Activated naive CD4-positive, alpha-beta T cell treated with anti-CD3 and anti-CD28 coated beads for 36 hours (primary cell): ENCODE results near the gene GAST. TPM values are rescaled to one million over a fixed set of nuclear protein-coding genes. Genes with fewer than 3 reads are reported as not detected.
"Not testable (repeated sequence)": the region's sequence is repeated elsewhere in the genome, so short reads cannot be mapped to it uniquely, and the experiment has no call there.

Source experiments
- CTCF ChIA-PET: fragments of 350-600 bp; sonication (Branson Sonifier 250); formaldehyde crosslinking; loops from one replicate; lab custom pipeline; 2021; ENCODE audit warnings: antibody characterized with exemption; lab: Charles Lee
- DNase-seq: peaks from one replicate; pipeline ENCODE4 v3.0.0-alpha.2; 2020
- H3K27ac Mint-ChIP-seq: one replicate; pipeline ENCODE4 v1.8.0; 2021; ENCODE audit warnings: mild to moderate bottlenecking, mixed read lengths
- H3K27me3 Mint-ChIP-seq: one replicate; pipeline ENCODE4 v1.8.0; 2021; ENCODE audit warnings: low read depth, mixed read lengths
- H3K36me3 Mint-ChIP-seq: one replicate; pipeline ENCODE4 v1.8.0; 2021; ENCODE audit warnings: low read depth, mixed read lengths
- H3K4me1 Mint-ChIP-seq: one replicate; pipeline ENCODE4 v1.8.0; 2021; ENCODE audit warnings: low read depth, mixed read lengths
- H3K4me3 Mint-ChIP-seq: one replicate; pipeline ENCODE4 v1.8.0; 2021; ENCODE audit warnings: mild to moderate bottlenecking, moderate library complexity, mixed read lengths
- H3K9me3 Mint-ChIP-seq: one replicate; pipeline ENCODE4 v1.8.0; 2021; ENCODE audit warnings: mixed read lengths
- intact Hi-C: fragments of 100-400 bp; cut with micrococcal nuclease; formaldehyde crosslinking; loops from one replicate; pipeline ENCODE4 v1.15.1; 2023
- total RNA-seq, 2 experiments: library from RNA; stranded (reverse); gene quantifications; one replicate each; pipeline ENCODE4 v1.2.3, GENCODE V29; 2021

Gene GAST
- total RNA-seq, 2 experiments from 2014 or later, result not detected

DNA sequence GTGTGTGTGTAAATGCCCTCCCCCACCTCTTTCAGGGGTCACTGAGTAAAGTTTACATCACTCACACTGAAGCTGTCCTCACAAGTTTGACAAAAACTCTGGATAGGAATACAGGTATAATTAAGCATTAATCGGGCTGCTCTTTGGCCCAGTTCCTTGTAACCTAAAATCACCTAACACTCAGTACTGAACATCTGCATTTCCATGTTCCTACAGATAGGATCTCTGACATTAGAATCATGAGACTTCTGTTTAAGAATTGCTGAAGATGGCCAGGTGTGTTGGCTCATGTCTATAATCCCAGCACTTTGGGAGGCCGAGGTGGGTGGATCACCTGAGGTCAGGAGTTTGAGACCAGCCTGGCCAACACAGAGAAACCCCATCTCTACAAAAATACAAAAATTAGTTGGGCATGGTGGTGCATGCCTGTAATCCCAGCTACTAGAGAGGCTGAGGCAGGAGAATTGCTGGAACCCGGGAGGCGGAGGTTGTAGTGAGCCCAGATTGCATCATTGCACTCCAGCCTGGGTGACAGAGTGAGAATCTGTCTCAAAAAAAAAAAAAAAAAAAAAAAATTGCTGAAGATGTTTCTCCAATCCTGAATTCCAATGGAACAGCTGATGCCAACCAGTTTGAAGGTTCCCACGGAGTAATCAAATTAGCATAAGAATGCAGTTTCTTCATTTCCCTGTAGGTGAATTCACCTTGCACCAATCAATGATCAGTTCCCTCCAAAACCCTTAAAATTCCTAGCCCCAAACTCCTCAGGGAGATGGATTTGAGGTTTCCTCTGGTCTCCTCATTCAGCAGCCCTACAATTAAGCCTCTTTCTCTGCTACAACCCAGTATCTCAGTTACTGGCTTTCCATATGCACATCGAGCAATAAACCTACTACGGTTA lies 36.7 kb upstream of the GAST start:
- H3K9me3 Mint-ChIP-seq, H3K36me3 Mint-ChIP-seq, H3K27me3 Mint-ChIP-seq, H3K4me3 Mint-ChIP-seq, DNase-seq, H3K27ac Mint-ChIP-seq: not testable (repeated sequence)
- peaks cover 65% of the 10 kb centered on the region for H3K4me1 Mint-ChIP-seq
- CTCF ChIA-PET, result interaction anchor here (0.6 to 3.9 kb wide), 6 partner anchors 9 to 571 kb away, joined by 3 to 62 read pairs (median 3); partner anchors contain the start of gene EIF1
- intact Hi-C loops, result loop anchor here (5.0 kb wide), 1 partner anchor 1068 kb away; no protein-coding TSS in a partner anchor

- Mint-ChIP-seq H3K4me3 (no peak overlapping the region), H3K27me3 (no peaks in the 10 kb centered on the region), H3K27ac (no peak overlapping the region), H3K36me3 (no peaks in the 10 kb centered on the region), H3K9me3 (peaks cover 2% of the 10 kb centered on the region), H3K4me1 (peaks cover 63% of the 10 kb centered on the region)
- intact Hi-C loops, result loop anchor here (5.0 kb wide), 1 partner anchor 1069 kb away; no protein-coding TSS in a partner anchor
- DNase-seq, result no peak
- CTCF ChIA-PET, result interaction anchor here (0.6 to 3.9 kb wide), 5 partner anchors 10 to 571 kb away, joined by 3 to 62 read pairs (median 3); partner anchors contain the start of gene EIF1
Measured at GRCh38 chr17:41676058-41676419, 36.1 kb upstream of the GAST start.

DNA sequence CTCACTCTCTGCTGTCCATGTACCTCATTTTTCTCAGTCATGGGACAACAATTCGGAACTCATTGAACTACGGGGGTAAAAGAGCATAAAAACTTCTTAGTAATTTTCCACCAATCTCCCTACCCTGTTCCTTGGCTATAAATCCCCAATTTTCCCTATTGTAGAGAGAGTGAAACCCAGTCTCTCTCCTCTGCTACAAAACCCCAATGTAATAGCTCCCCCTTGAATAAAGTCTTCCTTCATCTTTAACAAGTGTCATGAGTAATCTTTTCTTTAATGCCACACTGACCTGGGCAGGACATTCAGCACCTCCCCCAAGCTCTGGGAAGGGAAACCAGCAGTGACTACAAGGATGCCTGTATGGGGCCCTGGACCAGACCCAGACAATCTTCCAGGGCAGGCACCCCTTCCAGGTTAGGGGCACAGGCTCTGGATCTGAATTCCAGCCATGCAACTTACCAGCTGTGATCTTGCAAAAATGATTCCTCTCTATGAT lies 33.7 kb upstream of the GAST start:
- no peaks in the 10 kb centered on the region for H3K36me3 Mint-ChIP-seq
- H3K27ac Mint-ChIP-seq, result peak overlapping the region; percentile 98
- no peaks in the 10 kb centered on the region for H3K27me3 Mint-ChIP-seq
- CTCF ChIA-PET, result interaction anchor here (0.6 to 5.0 kb wide), 7 partner anchors 10 to 1203 kb away, joined by 3 to 69 read pairs (median 12); partner anchors contain the start of gene EIF1
- H3K4me3 Mint-ChIP-seq, result peak overlapping the region; percentile 83
- DNase-seq, result no peak
- H3K9me3 Mint-ChIP-seq, result peaks cover 2% of the 10 kb centered on the region
- intact Hi-C loops, result loop anchor here (5.0 kb wide), 1 partner anchor 1071 kb away; no protein-coding TSS in a partner anchor
- peaks cover 45% of the 10 kb centered on the region for H3K4me1 Mint-ChIP-seq

DNA sequence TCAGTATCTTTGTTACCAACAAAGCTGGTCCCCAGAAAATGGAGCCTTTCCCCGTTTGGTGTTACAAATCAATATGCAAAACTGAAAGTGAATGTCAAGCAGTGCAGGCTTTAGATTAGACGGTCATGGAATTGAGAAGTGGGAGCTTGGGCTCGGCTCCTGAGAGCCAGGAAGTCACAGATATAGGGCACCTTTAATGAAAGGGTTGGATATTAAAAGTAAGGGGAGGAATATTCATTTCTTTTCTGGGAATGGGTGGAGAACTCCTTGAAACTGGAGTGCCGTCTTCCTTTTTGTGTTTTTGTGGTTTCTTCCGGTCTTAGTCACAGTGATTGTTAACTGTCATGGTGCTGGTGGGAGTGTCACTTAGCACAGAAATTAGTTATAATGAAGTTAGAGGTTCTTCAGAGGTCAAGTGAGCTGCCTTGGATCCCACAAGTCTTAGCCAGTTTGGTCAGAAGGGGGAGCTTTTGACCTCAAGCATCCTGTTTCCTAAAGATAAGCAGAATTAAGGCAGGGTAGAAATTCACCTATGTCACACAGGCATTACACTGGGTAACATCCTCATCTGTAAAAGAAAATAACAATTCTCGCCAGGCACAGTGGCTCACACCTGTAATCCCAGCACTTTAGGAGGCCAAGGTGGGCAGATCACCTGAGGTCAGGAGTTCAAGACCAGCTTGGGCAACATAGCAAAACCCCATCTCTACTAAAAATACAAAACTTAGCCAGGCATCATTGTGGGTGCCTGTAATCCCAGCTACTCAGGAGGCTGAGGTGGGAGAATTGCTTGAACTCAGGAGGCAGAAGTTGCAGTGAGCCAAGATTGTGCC lies 33.0 kb upstream of the GAST start:
- DNase-seq, result peak; percentile 87
- no peaks in the 10 kb centered on the region for H3K36me3 Mint-ChIP-seq
- intact Hi-C loops, result loop anchor here (1.0 to 5.0 kb wide), 4 partner anchors 9 to 1072 kb away; partner anchors contain the start of gene EIF1
- H3K4me3 Mint-ChIP-seq, result peak overlapping the region; percentile 83
- no peaks in the 10 kb centered on the region for H3K27me3 Mint-ChIP-seq
- H3K9me3 Mint-ChIP-seq, result peaks cover 2% of the 10 kb centered on the region
- CTCF ChIA-PET, result interaction anchor here (0.6 to 5.0 kb wide), 8 partner anchors 10 to 1203 kb away, joined by 3 to 69 read pairs (median 11); partner anchors contain the start of gene EIF1
- peak overlapping the region; percentile 98 for H3K27ac Mint-ChIP-seq
- peaks cover 45% of the 10 kb centered on the region for H3K4me1 Mint-ChIP-seq

DNA sequence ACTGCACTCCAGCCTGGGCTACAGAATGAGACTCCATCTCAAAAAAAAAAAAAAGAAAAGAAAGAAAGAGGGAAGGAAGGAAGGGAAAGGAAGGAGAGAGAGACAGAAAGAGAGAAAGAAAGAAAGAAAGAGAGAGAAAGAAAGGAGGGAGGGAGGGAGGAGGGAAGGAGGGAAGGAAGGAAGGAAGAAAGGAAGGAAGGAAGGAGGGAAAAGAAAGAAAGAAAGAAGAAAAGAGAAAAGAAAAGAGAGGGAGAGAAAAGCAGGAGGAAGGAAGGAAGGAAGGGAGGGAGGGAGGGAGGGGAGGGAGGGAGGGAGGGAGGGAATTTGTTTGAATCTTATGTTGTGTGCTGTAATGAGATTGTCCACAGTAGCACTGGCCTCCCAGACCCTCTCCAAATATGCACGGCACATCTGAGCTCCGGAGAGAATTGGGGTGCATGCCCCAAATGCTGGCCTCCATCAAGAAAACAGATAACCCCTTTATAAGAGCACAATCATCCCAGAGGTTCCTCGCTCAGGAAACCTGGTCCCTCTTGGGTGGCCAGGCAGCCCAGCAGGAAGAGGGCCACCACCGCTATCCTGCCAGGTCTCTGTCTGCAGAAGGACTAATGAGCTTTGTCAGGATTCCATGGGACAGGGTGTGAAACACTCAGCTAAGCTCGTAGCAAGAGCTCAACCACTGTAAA lies 32.2 kb upstream of the GAST start:
- peaks cover 2% of the 10 kb centered on the region for H3K9me3 Mint-ChIP-seq
- H3K36me3 Mint-ChIP-seq, result no peaks in the 10 kb centered on the region
- H3K4me3 Mint-ChIP-seq, result peak overlapping the region; percentile 83
- intact Hi-C loops, result loop anchor here (1.0 to 5.0 kb wide), 4 partner anchors 8 to 1073 kb away; partner anchors contain the start of gene EIF1
- H3K27me3 Mint-ChIP-seq, result no peaks in the 10 kb centered on the region
- CTCF ChIA-PET, result interaction anchor here (0.6 to 5.0 kb wide), 9 partner anchors 10 to 40 kb away, joined by 3 to 69 read pairs (median 10); partner anchors contain the start of gene EIF1
- no peak for DNase-seq
- peak overlapping the region; percentile 98 for H3K27ac Mint-ChIP-seq
- H3K4me1 Mint-ChIP-seq, result peaks cover 45% of the 10 kb centered on the region

DNA sequence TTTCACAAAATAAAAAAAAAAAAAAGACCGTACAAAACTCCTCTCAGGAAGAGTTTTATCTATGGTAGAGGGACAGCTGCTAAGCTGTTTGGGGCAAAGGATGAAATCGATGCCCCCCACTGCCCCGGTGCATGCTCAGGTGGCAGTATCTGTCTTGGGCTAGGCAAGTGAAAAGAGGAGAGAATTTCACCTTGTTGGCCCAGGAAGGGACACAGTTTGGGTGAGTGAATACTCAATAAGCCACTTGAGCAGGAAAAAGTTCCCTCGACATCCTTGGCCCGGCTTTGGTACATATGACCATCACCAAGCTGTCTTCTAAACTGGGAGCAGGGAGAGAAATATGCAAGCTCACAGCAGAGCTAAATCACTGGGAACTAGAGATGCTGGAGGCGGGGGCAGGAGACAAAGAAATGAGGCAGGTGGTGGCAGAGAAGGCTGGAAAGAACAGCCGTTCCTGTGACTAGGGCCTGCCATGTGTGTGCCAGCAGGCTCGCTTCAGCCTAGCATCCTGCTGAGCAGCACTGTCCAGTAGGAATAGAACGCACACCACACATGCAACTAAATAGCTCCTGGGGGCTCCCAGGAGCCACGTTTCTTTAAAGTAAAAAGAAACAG lies 31.6 kb upstream of the GAST start:
- H3K4me1 Mint-ChIP-seq, result peaks cover 45% of the 10 kb centered on the region
- H3K27me3 Mint-ChIP-seq, result no peaks in the 10 kb centered on the region
- no peak for DNase-seq
- H3K36me3 Mint-ChIP-seq, result no peaks in the 10 kb centered on the region
- CTCF ChIA-PET, result interaction anchor here (0.6 to 5.0 kb wide), 5 partner anchors 10 to 33 kb away, joined by 3 to 69 read pairs (median 10); no protein-coding TSS in a partner anchor
- H3K27ac Mint-ChIP-seq, result peak overlapping the region; percentile 12
- H3K4me3 Mint-ChIP-seq, result no peak overlapping the region
- intact Hi-C loops, result no loop called here
- H3K9me3 Mint-ChIP-seq, result peaks cover 2% of the 10 kb centered on the region

GRCh38 chr17:41681776-41682175 lies 30.4 kb upstream of the GAST start:
- Mint-ChIP-seq H3K36me3 (no peaks in the 10 kb centered on the region), H3K4me1 (peaks cover 34% of the 10 kb centered on the region), H3K27me3 (no peaks in the 10 kb centered on the region), H3K27ac (no peak overlapping the region), H3K9me3 (no peaks in the 10 kb centered on the region), H3K4me3 (no peak overlapping the region)
- DNase-seq, result no peak
- CTCF ChIA-PET, result interaction anchor here (1.4 to 5.0 kb wide), 3 partner anchors 13 to 19 kb away, joined by 6 to 42 read pairs (median 6); no protein-coding TSS in a partner anchor
- intact Hi-C loops, result no loop called here

DNA sequence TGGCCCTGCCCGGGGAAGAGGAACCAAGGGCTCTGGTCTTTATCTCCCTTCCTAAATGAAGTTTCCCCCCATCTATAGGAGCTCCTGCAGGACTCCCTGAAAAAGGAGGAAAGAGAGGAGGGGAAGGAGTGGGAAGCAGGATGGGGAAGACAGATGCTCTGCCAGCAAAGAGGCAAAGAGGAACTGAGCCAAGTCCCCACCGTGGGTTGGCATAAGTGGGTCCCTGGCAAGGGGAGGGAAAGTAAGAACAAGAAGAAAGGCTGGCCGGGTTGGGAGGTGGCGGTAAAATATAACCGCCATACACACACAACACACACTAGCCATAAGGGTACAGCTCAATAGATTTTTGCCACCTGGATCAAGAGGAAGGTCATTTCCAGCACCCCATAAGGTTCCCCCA lies 29.5 kb upstream of the GAST start:
- Mint-ChIP-seq H3K4me3 (no peak overlapping the region), H3K9me3 (no peaks in the 10 kb centered on the region), H3K27ac (peak overlapping the region; percentile 61), H3K36me3 (no peaks in the 10 kb centered on the region), H3K27me3 (no peaks in the 10 kb centered on the region), H3K4me1 (peaks cover 28% of the 10 kb centered on the region)
- intact Hi-C loops, result no loop called here
- CTCF ChIA-PET, result interaction anchor here (0.7 to 5.0 kb wide), 4 partner anchors 12 to 20 kb away, joined by 3 to 42 read pairs (median 6); no protein-coding TSS in a partner anchor
- no peak for DNase-seq

GRCh38 chr17:41683441-41684007 lies 28.6 kb upstream of the GAST start:
- intact Hi-C loops, result no loop called here
- H3K4me1 Mint-ChIP-seq, result peaks cover 26% of the 10 kb centered on the region
- H3K36me3 Mint-ChIP-seq, result no peaks in the 10 kb centered on the region
- DNase-seq, result no peak
- no peak overlapping the region for H3K4me3 Mint-ChIP-seq
- H3K9me3 Mint-ChIP-seq, result no peaks in the 10 kb centered on the region
- H3K27me3 Mint-ChIP-seq, result no peaks in the 10 kb centered on the region
- CTCF ChIA-PET, result interaction anchor here (2.9 kb wide), 1 partner anchor 16 kb away, joined by 10 read pairs; no protein-coding TSS in a partner anchor
- H3K27ac Mint-ChIP-seq, result no peak overlapping the region

GRCh38 chr17:41684035-41684434 lies 28.1 kb upstream of the GAST start:
- no peak for DNase-seq
- H3K4me3 Mint-ChIP-seq, result no peak overlapping the region

More at GRCh38 chr17:41684035-41684434, 28.1 kb upstream of the GAST start:
- Mint-ChIP-seq H3K36me3 (peaks cover 2% of the 10 kb centered on the region), H3K4me1 (peaks cover 20% of the 10 kb centered on the region), H3K9me3 (no peaks in the 10 kb centered on the region), H3K27me3 (no peaks in the 10 kb centered on the region), H3K27ac (no peak overlapping the region)
- intact Hi-C loops, result no loop called here
- CTCF ChIA-PET, result interaction anchor here (1.1 to 2.9 kb wide), 3 partner anchors 12 to 21 kb away, joined by 3 to 10 read pairs (median 3); no protein-coding TSS in a partner anchor
